Measurements from ENCODE around the gene SNX1. TPM values are rescaled to one million over a fixed set of nuclear protein-coding genes. Genes with fewer than 3 reads are reported as not detected.

SNX1 gene
- total RNA-seq, 2 donors from 2014 or later = 116 to 125 TPM

DNA sequence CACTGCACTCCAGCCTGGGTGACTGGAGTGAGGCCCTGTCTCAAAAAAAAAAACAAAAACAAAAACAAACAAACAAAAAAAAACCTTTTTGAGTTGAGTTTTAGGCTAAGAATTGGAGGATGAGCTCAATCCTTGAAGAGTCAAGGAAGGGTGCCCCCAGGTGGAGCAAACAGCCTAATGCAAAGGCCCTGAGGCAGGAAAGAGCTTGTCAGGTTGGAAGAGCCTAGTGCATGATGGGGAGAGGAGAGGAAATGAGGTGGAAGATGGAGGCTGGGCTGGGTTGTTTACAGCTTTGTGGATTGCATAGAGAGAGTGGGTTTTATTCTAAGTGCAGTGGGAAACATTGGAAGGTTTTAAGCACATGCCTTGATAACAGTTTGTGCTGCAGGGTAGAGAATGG lies 53.6 kb downstream of the SNX1 start:
- Histone ChIP-seq H3K36me3 (no peaks in the 10 kb centered on the region), H3K9me3 (no peaks in the 10 kb centered on the region), H3K9ac (ENCODE audit: low read depth in 2 of 2, low read length in 2 of 2) (no peak overlapping the region), H3K27ac (no peak overlapping the region), H3K27me3 (peaks cover 14% of the 10 kb centered on the region), H3K4me1 (peaks cover 12% of the 10 kb centered on the region), H3K4me3 (no peak overlapping the region)
- no peak for TF ChIP-seq CTCF (IDR thresholded peaks at IDR 0.05)
- intact Hi-C loops (cut with DNase I) = no loop called here
- peak; percentile 35 for DNase-seq

DNA sequence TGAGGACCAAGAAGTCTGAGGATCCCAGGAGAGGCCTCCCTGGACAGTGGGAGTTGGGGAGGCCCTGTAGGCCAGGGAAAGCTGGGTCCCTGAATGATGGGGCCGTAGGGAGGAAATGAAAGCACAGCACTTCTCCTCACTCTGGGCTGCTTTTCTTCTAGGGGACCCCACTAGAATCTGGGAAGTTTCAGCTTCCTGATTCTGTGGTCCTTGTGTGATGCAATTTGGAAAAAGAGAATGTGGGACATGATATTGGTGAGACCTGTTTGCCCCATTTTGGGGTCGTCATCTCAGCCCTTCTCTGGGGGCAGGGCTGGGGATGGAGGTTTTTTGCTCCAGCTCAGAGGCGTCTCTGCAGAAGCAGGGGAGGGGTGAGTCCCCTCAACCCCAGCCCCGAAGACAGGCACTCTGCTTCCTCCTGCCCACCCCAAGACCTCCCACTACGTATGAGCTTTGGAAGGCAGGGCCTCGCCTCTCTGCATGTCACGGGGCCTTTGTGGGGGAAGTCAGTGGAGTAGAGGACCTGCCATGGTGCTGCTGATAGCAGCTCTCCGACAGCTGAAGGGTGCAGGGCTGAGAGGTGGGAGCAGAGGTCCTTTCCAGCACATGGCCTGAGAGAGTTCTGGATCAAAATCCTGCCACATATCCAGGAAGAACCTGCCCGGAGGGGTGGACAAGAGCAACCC lies 54.3 kb downstream of the SNX1 start:
- H3K4me1 ChIP-seq = peaks cover 12% of the 10 kb centered on the region
- TF ChIP-seq CTCF (IDR thresholded peaks at IDR 0.05) = no peak
- no peaks in the 10 kb centered on the region for H3K9me3 ChIP-seq
- H3K27me3 ChIP-seq = peaks cover 14% of the 10 kb centered on the region
- H3K27ac ChIP-seq = no peak overlapping the region
- intact Hi-C loops (cut with DNase I) = loop anchor here (5.0 kb wide), 1 partner anchor 53 kb away; the partner anchor contains the start of gene SNX1
- H3K4me3 ChIP-seq = no peak overlapping the region
- H3K36me3 ChIP-seq = peaks cover under 1% of the 10 kb centered on the region
- DNase-seq = no peak
- H3K9ac ChIP-seq (ENCODE audit: low read depth in 2 of 2, low read length in 2 of 2) = no peak overlapping the region

- no peak within 1 kb of the TSS for H3K27ac ChIP-seq
- H3K4me3 ChIP-seq = peak within 1 kb of the TSS; percentile 55
- DNase-seq = no peak
- H3K36me3 ChIP-seq = peaks cover 4% of the 10 kb centered on the region
- H3K27me3 ChIP-seq = peaks cover 14% of the 10 kb centered on the region
- H3K9ac ChIP-seq (ENCODE audit: low read depth in 2 of 2, low read length in 2 of 2) = peak within 1 kb of the TSS in 1 of 2 donors; percentile 51
- H3K4me1 ChIP-seq = peaks cover 12% of the 10 kb centered on the region
- TF ChIP-seq CTCF (IDR thresholded peaks at IDR 0.05) = no peak
- H3K9me3 ChIP-seq = no peaks in the 10 kb centered on the region
- intact Hi-C loops (cut with DNase I) = loop anchor here (5.0 kb wide), 1 partner anchor 55 kb away; the partner anchor contains the start of gene SNX1
These were observed 56.1 kb downstream of the SNX1 start, which contains the start of gene SNX22 for GRCh38 chr15:64151727-64152506. SNX22 (plus strand) TSS chr15:64151731; CDS start chr15:64151776, 45 bp downstream.

DNA sequence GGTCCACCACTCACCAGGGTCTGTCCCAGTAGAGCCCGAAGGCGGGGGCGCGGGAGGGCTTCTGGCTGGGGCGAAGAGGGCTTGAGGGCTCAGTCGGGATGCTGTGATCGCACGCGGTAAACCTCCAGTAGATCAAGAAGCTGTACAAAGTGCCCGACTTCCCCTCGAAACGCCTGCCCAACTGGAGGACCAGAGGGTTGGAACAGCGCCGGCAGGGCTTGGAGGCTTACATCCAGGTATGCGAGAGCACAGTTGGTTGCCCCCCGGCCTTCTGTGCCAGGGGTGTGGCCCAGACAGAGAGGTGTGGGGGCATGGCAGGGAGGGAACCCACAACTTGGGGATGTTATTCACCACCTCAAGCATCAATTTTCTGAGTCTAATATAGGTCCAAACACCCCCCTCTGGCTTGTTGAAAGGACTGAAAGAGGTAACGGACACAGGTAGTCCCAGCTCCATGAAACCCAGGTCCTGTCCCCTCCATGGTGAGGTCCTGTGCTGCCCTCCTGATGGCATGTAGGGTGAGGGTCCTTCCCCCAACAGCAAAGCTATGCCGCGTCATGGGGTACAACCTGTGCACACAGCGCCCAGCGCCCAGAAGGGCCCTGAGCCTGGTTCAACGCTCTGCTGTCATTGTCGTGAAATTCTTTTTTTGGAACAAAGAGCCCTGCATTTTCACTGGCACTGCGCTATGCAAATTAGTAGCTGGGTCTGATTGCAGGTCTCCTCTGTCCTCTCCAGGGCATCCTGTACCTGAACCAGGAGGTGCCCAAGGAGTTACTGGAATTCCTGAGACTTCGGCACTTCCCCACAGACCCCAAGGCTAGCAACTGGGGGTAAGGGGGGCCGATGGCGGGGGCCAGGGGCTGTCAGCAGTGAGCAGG lies 57.0 kb downstream of the SNX1 start:
- H3K27ac ChIP-seq = no peak overlapping the region
- H3K4me3 ChIP-seq = peak overlapping the region; percentile 55
- no peak for TF ChIP-seq CTCF (IDR thresholded peaks at IDR 0.05)

More for the DNA sequence above, 57.0 kb downstream of the SNX1 start:
- Histone ChIP-seq H3K9ac (ENCODE audit: low read depth in 2 of 2, low read length in 2 of 2) (peak overlapping the region in 1 of 2 donors; percentile 15), H3K27me3 (peaks cover 14% of the 10 kb centered on the region), H3K4me1 (peaks cover 12% of the 10 kb centered on the region), H3K36me3 (peaks cover 7% of the 10 kb centered on the region), H3K9me3 (no peaks in the 10 kb centered on the region)
- no peak for DNase-seq
- intact Hi-C loops (cut with DNase I) = loop anchor here (5.0 kb wide), 1 partner anchor 55 kb away; the partner anchor contains the start of gene SNX1

Measured in colonic mucosa (tissue), 4 donors.